ENCODE measurements around the gene DIPK2A. TPM values are rescaled to one million over a fixed set of nuclear protein-coding genes. Genes with fewer than 3 reads are reported as not detected.

The DIPK2A gene
- total and polyA plus RNA-seq, 2 of the 13 experiments (the other 11 are each of a cell fraction or from before 2014, with no cell fraction given): 5.8 to 8.0 TPM

DNA sequence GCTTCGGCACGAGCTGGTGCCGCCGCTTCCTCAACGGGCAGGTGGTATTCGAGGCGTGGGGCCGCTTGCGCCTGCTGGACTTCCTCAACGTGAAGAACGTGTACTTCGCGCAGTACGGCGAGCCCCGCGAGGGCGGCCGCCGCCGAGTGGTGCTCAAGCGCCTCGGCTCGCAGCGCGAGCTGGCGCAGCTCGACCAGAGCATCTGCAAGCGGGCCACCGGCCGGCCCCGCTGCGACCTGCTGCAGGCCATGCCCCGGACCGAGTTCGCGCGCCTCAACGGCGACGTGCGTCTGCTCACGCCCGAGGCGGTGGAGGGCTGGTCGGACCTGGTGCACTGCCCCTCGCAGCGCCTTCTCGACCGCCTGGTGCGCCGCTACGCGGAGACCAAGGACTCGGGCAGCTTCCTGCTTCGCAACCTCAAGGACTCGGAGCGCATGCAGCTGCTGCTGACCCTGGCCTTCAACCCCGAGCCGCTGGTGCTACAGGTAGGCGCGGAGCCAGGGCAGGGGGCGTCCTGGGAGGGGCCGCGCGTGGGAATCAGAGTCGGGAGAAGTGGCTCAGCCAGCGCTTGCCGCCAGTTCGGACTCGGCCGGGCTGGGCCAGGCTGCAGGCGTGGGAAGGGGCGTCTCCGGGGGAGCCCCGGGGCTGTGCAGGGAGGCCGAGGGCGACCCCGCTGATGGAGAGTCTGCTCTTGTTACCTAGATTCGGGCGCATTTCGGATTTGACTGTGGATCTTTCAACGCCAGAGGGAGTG lies 1.1 kb downstream of the DIPK2A start (continued):
- TF ChIP-seq RORA (CRISPR knock-in tag; IDR thresholded peaks at IDR 0.05) (no peak), ZC3H4 (CRISPR knock-in tag; IDR thresholded peaks at IDR 0.05; ENCODE audit: borderline replicate concordance) (no peak), ZNF557 (CRISPR knock-in tag; IDR thresholded peaks at IDR 0.05) (no peak), CEBPB (IDR thresholded peaks at IDR 0.05; ENCODE audit: borderline replicate concordance, low read depth, low read length) (no peak), ZNF225 (CRISPR knock-in tag; IDR thresholded peaks at IDR 0.05) (peak; percentile 40; the same call in 1 of the 2 replicates), MAFF (IDR thresholded peaks at IDR 0.05; ENCODE audit: low read depth, low read length) (no peak), FOXA1 (IDR thresholded peaks at IDR 0.05) (no peak), FOXA1 (CRISPR knock-in tag; IDR thresholded peaks at IDR 0.05) (no peak), ZNF7 (CRISPR knock-in tag; IDR thresholded peaks at IDR 0.05) (no peak), ZNF547 (CRISPR knock-in tag; IDR thresholded peaks at IDR 0.05) (no peak), ZNF180 (CRISPR knock-in tag; IDR thresholded peaks at IDR 0.05; ENCODE audit: borderline replicate concordance, low read depth) (no peak), ZNF615 (CRISPR knock-in tag; IDR thresholded peaks at IDR 0.05; ENCODE audit: borderline replicate concordance) (no peak), ZBTB3 (CRISPR knock-in tag; IDR thresholded peaks at IDR 0.05; ENCODE audit: borderline replicate concordance, low read depth) (no peak)
- TF ChIP-seq, protein P1, sequence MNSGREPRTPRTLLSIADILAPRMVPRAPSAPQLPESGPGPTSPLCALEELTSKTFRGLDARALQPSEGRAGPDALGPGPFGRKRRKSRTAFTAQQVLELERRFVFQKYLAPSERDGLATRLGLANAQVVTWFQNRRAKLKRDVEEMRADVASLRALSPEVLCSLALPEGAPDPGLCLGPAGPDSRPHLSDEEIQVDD (CRISPR knock-in tag; IDR thresholded peaks at IDR 0.05; ENCODE audit: borderline replicate concordance): 0 out of 2 replicates have a peak, but pooled peaks have one; percentile 60
- TF ChIP-seq, protein P2, sequence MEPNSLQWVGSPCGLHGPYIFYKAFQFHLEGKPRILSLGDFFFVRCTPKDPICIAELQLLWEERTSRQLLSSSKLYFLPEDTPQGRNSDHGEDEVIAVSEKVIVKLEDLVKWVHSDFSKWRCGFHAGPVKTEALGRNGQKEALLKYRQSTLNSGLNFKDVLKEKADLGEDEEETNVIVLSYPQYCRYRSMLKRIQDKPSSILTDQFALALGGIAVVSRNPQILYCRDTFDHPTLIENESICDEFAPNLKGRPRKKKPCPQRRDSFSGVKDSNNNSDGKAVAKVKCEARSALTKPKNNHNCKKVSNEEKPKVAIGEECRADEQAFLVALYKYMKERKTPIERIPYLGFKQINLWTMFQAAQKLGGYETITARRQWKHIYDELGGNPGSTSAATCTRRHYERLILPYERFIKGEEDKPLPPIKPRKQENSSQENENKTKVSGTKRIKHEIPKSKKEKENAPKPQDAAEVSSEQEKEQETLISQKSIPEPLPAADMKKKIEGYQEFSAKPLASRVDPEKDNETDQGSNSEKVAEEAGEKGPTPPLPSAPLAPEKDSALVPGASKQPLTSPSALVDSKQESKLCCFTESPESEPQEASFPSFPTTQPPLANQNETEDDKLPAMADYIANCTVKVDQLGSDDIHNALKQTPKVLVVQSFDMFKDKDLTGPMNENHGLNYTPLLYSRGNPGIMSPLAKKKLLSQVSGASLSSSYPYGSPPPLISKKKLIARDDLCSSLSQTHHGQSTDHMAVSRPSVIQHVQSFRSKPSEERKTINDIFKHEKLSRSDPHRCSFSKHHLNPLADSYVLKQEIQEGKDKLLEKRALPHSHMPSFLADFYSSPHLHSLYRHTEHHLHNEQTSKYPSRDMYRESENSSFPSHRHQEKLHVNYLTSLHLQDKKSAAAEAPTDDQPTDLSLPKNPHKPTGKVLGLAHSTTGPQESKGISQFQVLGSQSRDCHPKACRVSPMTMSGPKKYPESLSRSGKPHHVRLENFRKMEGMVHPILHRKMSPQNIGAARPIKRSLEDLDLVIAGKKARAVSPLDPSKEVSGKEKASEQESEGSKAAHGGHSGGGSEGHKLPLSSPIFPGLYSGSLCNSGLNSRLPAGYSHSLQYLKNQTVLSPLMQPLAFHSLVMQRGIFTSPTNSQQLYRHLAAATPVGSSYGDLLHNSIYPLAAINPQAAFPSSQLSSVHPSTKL (CRISPR knock-in tag; IDR thresholded peaks at IDR 0.05): peak; percentile 40; the same call in 1 of the 2 replicates
- TF ChIP-seq, protein P3, sequence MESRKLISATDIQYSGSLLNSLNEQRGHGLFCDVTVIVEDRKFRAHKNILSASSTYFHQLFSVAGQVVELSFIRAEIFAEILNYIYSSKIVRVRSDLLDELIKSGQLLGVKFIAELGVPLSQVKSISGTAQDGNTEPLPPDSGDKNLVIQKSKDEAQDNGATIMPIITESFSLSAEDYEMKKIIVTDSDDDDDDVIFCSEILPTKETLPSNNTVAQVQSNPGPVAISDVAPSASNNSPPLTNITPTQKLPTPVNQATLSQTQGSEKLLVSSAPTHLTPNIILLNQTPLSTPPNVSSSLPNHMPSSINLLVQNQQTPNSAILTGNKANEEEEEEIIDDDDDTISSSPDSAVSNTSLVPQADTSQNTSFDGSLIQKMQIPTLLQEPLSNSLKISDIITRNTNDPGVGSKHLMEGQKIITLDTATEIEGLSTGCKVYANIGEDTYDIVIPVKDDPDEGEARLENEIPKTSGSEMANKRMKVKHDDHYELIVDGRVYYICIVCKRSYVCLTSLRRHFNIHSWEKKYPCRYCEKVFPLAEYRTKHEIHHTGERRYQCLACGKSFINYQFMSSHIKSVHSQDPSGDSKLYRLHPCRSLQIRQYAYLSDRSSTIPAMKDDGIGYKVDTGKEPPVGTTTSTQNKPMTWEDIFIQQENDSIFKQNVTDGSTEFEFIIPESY (CRISPR knock-in tag; IDR thresholded peaks at IDR 0.05): peak; percentile 71
- TF ChIP-seq, protein P4, sequence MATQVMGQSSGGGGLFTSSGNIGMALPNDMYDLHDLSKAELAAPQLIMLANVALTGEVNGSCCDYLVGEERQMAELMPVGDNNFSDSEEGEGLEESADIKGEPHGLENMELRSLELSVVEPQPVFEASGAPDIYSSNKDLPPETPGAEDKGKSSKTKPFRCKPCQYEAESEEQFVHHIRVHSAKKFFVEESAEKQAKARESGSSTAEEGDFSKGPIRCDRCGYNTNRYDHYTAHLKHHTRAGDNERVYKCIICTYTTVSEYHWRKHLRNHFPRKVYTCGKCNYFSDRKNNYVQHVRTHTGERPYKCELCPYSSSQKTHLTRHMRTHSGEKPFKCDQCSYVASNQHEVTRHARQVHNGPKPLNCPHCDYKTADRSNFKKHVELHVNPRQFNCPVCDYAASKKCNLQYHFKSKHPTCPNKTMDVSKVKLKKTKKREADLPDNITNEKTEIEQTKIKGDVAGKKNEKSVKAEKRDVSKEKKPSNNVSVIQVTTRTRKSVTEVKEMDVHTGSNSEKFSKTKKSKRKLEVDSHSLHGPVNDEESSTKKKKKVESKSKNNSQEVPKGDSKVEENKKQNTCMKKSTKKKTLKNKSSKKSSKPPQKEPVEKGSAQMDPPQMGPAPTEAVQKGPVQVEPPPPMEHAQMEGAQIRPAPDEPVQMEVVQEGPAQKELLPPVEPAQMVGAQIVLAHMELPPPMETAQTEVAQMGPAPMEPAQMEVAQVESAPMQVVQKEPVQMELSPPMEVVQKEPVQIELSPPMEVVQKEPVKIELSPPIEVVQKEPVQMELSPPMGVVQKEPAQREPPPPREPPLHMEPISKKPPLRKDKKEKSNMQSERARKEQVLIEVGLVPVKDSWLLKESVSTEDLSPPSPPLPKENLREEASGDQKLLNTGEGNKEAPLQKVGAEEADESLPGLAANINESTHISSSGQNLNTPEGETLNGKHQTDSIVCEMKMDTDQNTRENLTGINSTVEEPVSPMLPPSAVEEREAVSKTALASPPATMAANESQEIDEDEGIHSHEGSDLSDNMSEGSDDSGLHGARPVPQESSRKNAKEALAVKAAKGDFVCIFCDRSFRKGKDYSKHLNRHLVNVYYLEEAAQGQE (IDR thresholded peaks at IDR 0.05; ENCODE audit: borderline replicate concordance in 1 of 2, low read depth in 1 of 2, low read length in 2 of 2): no peak

Data from HepG2 (cell line).